Activated B cell treated with CpG ODN at 0.5 μM for 24 hours (primary cell): Measurements from ENCODE around the gene FOXB2. TPM values are rescaled to one million over a fixed set of nuclear protein-coding genes. Genes with fewer than 3 reads are reported as not detected.
A peak's percentile ranks its signal among the peaks of the same experiment; 100 is the strongest.

Experiments
- ATAC-seq: fragments of 200-7000 bp; cut with Tn5 transposase; one replicate; pipeline ENCODE4 v1.10.0; 2021; ENCODE audit warnings: low read depth, mild to moderate bottlenecking, moderate library complexity
- CTCF ChIA-PET: fragments of 350-600 bp; sonication (Branson Sonifier 250); formaldehyde crosslinking; loops from one replicate; lab custom pipeline; 2021; ENCODE audit warnings: antibody characterized with exemption; lab: Charles Lee
- POLR2A ChIA-PET: fragments of 350-600 bp; sonication (Branson Sonifier 250); formaldehyde crosslinking; loops from one replicate; lab custom pipeline; 2021; ENCODE audit warnings: antibody characterized with exemption; lab: Charles Lee
- DNase-seq: peaks from one replicate; pipeline ENCODE4 v3.0.0; 2022
- H3K27ac Mint-ChIP-seq: one replicate; pipeline ENCODE4 v1.8.0; 2020; ENCODE audit warnings: mixed read lengths
- H3K27me3 Mint-ChIP-seq: one replicate; pipeline ENCODE4 v1.8.0; 2021; ENCODE audit warnings: mixed read lengths
- H3K36me3 Mint-ChIP-seq: one replicate; pipeline ENCODE4 v1.8.0; 2021; ENCODE audit warnings: low read depth, mixed read lengths
- H3K4me1 Mint-ChIP-seq: one replicate; pipeline ENCODE4 v1.8.0; 2021; ENCODE audit warnings: mixed read lengths
- H3K4me3 Mint-ChIP-seq: one replicate; pipeline ENCODE4 v1.8.0; 2020; ENCODE audit warnings: mild to moderate bottlenecking, mixed read lengths
- H3K9me3 Mint-ChIP-seq: one replicate; pipeline ENCODE4 v1.8.0; 2020; ENCODE audit warnings: mixed read lengths
- CTCF ChIP-seq: fragments of 200-600 bp; IDR thresholded peaks from one replicate; pipeline ENCODE4 v1.8.0; 2022; ENCODE audit warnings: antibody characterized with exemption, mild to moderate bottlenecking
- intact Hi-C: fragments of 100-400 bp; cut with micrococcal nuclease; formaldehyde crosslinking; loops from one replicate; pipeline ENCODE4 v1.15.1; 2024
- total RNA-seq: library from RNA; stranded (reverse); gene quantifications from 2 replicates; pipeline ENCODE4 v1.2.3, GENCODE V29; 2022

The FOXB2 gene
- total RNA-seq, 1 donor from 2014 or later = not detected

- H3K27me3 Mint-ChIP-seq = peaks cover 62% of the 10 kb centered on the region
- peak overlapping the region; percentile 41 for H3K27ac Mint-ChIP-seq
- intact Hi-C loops = no loop called here
- POLR2A ChIA-PET = no interaction called here
- no peaks in the 10 kb centered on the region for H3K9me3 Mint-ChIP-seq
- H3K36me3 Mint-ChIP-seq = no peaks in the 10 kb centered on the region
- no peak overlapping the region for H3K4me3 Mint-ChIP-seq
- H3K4me1 Mint-ChIP-seq = peaks cover 18% of the 10 kb centered on the region
- CTCF ChIA-PET = no interaction called here
- DNase-seq (no peak), ATAC-seq (no peak)
- TF ChIP-seq CTCF = no peak
Measured at GRCh38 chr9:77015327-77016048, 4.0 kb upstream of the FOXB2 start.

- intact Hi-C loops = no loop called here
Measured at GRCh38 chr9:77016121-77016525, 3.3 kb upstream of the FOXB2 start.

GRCh38 chr9:77016526-77017504 lies 2.6 kb upstream of the FOXB2 start:
- no peak for TF ChIP-seq CTCF
- H3K4me1 Mint-ChIP-seq = peaks cover 26% of the 10 kb centered on the region
- no peak overlapping the region for H3K27ac Mint-ChIP-seq
- no peak for DNase-seq
- peaks cover 70% of the 10 kb centered on the region for H3K27me3 Mint-ChIP-seq
- no peak for ATAC-seq
- ChIA-PET POLR2A (no interaction called here), CTCF (no interaction called here)
- intact Hi-C loops = no loop called here
- H3K36me3 Mint-ChIP-seq = no peaks in the 10 kb centered on the region
- no peak overlapping the region for H3K4me3 Mint-ChIP-seq
- no peaks in the 10 kb centered on the region for H3K9me3 Mint-ChIP-seq

More at GRCh38 chr9:77016121-77016525, 3.3 kb upstream of the FOXB2 start:
- ChIA-PET POLR2A (no interaction called here), CTCF (no interaction called here)
- H3K4me3 Mint-ChIP-seq = no peak overlapping the region
- no peak for TF ChIP-seq CTCF
- peaks cover 21% of the 10 kb centered on the region for H3K4me1 Mint-ChIP-seq
- H3K27ac Mint-ChIP-seq = no peak overlapping the region
- ATAC-seq (no peak), DNase-seq (no peak)
- no peaks in the 10 kb centered on the region for H3K9me3 Mint-ChIP-seq
- peaks cover 64% of the 10 kb centered on the region for H3K27me3 Mint-ChIP-seq
- H3K36me3 Mint-ChIP-seq = no peaks in the 10 kb centered on the region

- Mint-ChIP-seq H3K4me1 (peaks cover 25% of the 10 kb centered on the region), H3K27ac (no peak overlapping the region), H3K9me3 (no peaks in the 10 kb centered on the region), H3K36me3 (no peaks in the 10 kb centered on the region), H3K4me3 (no peak overlapping the region), H3K27me3 (peaks cover 70% of the 10 kb centered on the region)
- TF ChIP-seq CTCF = no peak
- no peak for DNase-seq
- CTCF ChIA-PET = no interaction called here
- no peak for ATAC-seq
- POLR2A ChIA-PET = no interaction called here
- intact Hi-C loops = no loop called here
Measured at GRCh38 chr9:77017505-77017894, 2.0 kb upstream of the FOXB2 start.
